Body of pancreas (tissue), 4 donors: Measurements from ENCODE around the gene RANBP10. TPM values are rescaled to one million over a fixed set of nuclear protein-coding genes. Genes with fewer than 3 reads are reported as not detected.
"Not testable (repeated sequence)": the region's sequence is repeated elsewhere in the genome, so short reads cannot be mapped to it uniquely, and the experiment has no call there.

ENCODE experiments used
- ATAC-seq: fragments of 150-250 bp; one replicate; pipeline ENCODE4 v1.9.1; 2016
- DNase-seq, 4 donors: peaks; one replicate each; pipeline ENCODE4 v3.0.0-alpha.2; 2019
- H3K27ac ChIP-seq, 4 donors: fragments of 200-600 bp; sonication (generic); 1 replicate in 3 of 4; 2 replicates in 1 of 4; pipeline versions ENCODE4 v1.5.1 to v1.6.1; 2016 to 2019; ENCODE audit warnings: mild to moderate bottlenecking in 1 of 4, mixed read lengths in 1 of 4, moderate library complexity in 1 of 4
- H3K27me3 ChIP-seq, 2 donors: fragments of 200-600 bp; sonication (generic); one replicate each; pipeline ENCODE4 v1.6.0; 2016; ENCODE audit warnings: mild to moderate bottlenecking in 1 of 2
- H3K36me3 ChIP-seq, 2 donors: fragments of 200-600 bp; sonication (generic); replicated peaks in 1 of 2; 2 replicates each; pipeline ENCODE4 v1.5.1; 2016; ENCODE audit warnings: low read depth in 2 of 2; ENCODE audit not compliant: insufficient read depth in 1 of 2
- H3K4me1 ChIP-seq: fragments of 200-600 bp; sonication (generic); one replicate; pipeline ENCODE4 v1.6.0; 2016
- H3K4me3 ChIP-seq, 2 donors: fragments of 200-600 bp; sonication (generic); 1 replicate in 1 of 2; 2 replicates in 1 of 2; pipeline ENCODE4 v1.5.1; 2016 to 2019
- H3K9me3 ChIP-seq, 3 donors: fragments of 200-600 bp; sonication (generic); 1 replicate in 2 of 3; 2 replicates in 1 of 3; pipeline ENCODE4 v1.5.1; 2016
- POLR2A ChIP-seq, 3 donors: fragments of 450-650 bp; IDR thresholded peaks; one replicate each; pipeline ENCODE4 v1.6.1; 2016; ENCODE audit warnings: antibody characterized with exemption in 3 of 3, mild to moderate bottlenecking in 2 of 3
- WGBS, 2 donors: methylation state at CpG; one replicate each; pipeline ENCODE4 v1.1.5; 2017; 5-methylcytosine and 5-hydroxymethylcytosine counted together
- intact Hi-C: fragments of 100-400 bp; cut with DNase I; formaldehyde crosslinking; loops from one replicate; pipeline ENCODE4 v1.15.1; 2023
- total RNA-seq, 2 donors: library from RNA; depleted of rRNA; stranded (reverse); fragments of >200 nt; gene quantifications; one replicate each; pipeline ENCODE4 v1.1.0, GENCODE V29; 2016
- TF ChIP-seq, protein P1 (sequence below), 7 experiments: fragments of 450-650 bp in 4 of 7; fragments of 200-600 bp in 3 of 7; sonication (generic) in 3 of 7; IDR thresholded peaks; one replicate each; pipeline ENCODE4 v1.5.1; 2016 to 2019; ENCODE audit warnings: antibody characterized with exemption in 7 of 7

RANBP10 gene
- total RNA-seq, 2 donors from 2014 or later: 6.3 to 9.3 TPM

DNA sequence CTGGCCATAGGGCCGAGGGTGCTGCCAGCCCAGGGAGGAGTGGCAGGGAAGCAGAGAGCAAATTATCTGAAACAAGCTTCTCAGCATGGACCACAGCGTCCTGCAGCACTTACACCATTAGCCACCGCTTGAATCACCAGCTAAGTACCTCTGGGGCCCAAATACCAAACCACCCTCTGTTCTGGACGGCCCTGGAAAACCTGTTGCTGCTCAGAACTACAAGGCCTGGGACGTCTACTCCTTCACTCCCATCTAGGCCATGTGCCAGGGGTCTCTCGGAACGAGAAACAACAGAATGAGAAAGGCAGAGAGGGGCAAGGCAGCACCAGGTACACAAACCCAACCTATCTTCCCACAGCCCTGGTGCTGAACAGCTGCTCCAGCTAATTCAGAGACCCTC, 47.4 kb downstream of the RANBP10 start:
- no peak overlapping the region for H3K27ac ChIP-seq
- DNase-seq (no peak), ATAC-seq (no peak)
- no peak for TF ChIP-seq POLR2A (IDR thresholded peaks at IDR 0.05)
- TF ChIP-seq, protein P1, sequence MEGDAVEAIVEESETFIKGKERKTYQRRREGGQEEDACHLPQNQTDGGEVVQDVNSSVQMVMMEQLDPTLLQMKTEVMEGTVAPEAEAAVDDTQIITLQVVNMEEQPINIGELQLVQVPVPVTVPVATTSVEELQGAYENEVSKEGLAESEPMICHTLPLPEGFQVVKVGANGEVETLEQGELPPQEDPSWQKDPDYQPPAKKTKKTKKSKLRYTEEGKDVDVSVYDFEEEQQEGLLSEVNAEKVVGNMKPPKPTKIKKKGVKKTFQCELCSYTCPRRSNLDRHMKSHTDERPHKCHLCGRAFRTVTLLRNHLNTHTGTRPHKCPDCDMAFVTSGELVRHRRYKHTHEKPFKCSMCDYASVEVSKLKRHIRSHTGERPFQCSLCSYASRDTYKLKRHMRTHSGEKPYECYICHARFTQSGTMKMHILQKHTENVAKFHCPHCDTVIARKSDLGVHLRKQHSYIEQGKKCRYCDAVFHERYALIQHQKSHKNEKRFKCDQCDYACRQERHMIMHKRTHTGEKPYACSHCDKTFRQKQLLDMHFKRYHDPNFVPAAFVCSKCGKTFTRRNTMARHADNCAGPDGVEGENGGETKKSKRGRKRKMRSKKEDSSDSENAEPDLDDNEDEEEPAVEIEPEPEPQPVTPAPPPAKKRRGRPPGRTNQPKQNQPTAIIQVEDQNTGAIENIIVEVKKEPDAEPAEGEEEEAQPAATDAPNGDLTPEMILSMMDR (IDR thresholded peaks at IDR 0.05): no peak
- no peaks in the 10 kb centered on the region for H3K27me3 ChIP-seq
- H3K4me1 ChIP-seq: no peaks in the 10 kb centered on the region
- no peak overlapping the region for H3K4me3 ChIP-seq
- intact Hi-C loops: no loop called here
- WGBS, 2 donors: 93 to 95% methylated on average over 3 to 7 of the region's 7 CpGs
- H3K36me3 ChIP-seq: no peaks in the 10 kb centered on the region
- H3K9me3 ChIP-seq: no peaks in the 10 kb centered on the region

GRCh38 chr16:67758006-67758405, 48.4 kb downstream of the RANBP10 start:
- H3K27me3 ChIP-seq: no peaks in the 10 kb centered on the region
- H3K36me3 ChIP-seq: no peaks in the 10 kb centered on the region
- intact Hi-C loops: no loop called here
- no peaks in the 10 kb centered on the region for H3K4me1 ChIP-seq
- no peaks in the 10 kb centered on the region for H3K9me3 ChIP-seq
- WGBS, 2 donors: 90% methylated on average over 3 of the region's 3 CpGs; no CpG with 5 or more reads in 1 of the 2 donors
- H3K27ac ChIP-seq: no peak overlapping the region
- TF ChIP-seq POLR2A (IDR thresholded peaks at IDR 0.05): no peak
- TF ChIP-seq, protein P1 (IDR thresholded peaks at IDR 0.05): no peak
- no peak for DNase-seq
- H3K4me3 ChIP-seq: no peak overlapping the region
- ATAC-seq: no peak

GRCh38 chr16:67752641-67753040, 53.7 kb downstream of the RANBP10 start:
- 79 to 84% methylated on average over 2 of the region's 2 CpGs for WGBS, 2 donors
- no peak for DNase-seq
- Histone ChIP-seq H3K4me1 (no peaks in the 10 kb centered on the region), H3K36me3 (no peaks in the 10 kb centered on the region), H3K9me3 (no peaks in the 10 kb centered on the region), H3K27me3 (no peaks in the 10 kb centered on the region), H3K27ac (no peak overlapping the region), H3K4me3 (no peak overlapping the region)
- no peak for ATAC-seq
- TF ChIP-seq, protein P1 (IDR thresholded peaks at IDR 0.05): no peak
- TF ChIP-seq POLR2A (IDR thresholded peaks at IDR 0.05): no peak
- intact Hi-C loops: no loop called here

DNA sequence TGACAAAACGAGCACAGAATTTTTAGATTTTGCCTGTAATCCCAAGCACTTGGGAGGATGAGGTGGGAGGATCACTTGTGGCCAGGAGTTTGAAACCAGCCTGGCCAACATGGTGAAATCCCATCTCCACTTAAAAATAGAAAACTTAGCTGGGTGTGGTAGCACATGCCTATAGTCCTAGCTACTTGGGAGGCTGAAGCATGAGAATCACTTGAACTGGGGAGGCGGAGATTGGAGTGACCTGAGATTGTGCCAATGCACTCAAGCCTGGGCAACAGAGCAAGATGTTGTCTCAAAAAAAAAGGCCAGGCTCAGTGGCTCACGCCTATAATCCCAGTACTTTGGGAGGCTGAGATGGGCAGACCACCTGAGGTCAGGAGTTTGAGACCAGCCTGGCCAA, 55.0 kb downstream of the RANBP10 start:
- H3K4me1 ChIP-seq, H3K4me3 ChIP-seq, intact Hi-C loops, H3K9me3 ChIP-seq, ATAC-seq, H3K27ac ChIP-seq, H3K36me3 ChIP-seq, DNase-seq, H3K27me3 ChIP-seq: not testable (repeated sequence)
- 97 to 99% methylated on average over 3 of the region's 3 CpGs for WGBS, 2 donors

GRCh38 chr16:67750466-67750865, 55.9 kb downstream of the RANBP10 start:
- ATAC-seq: no peak
- TF ChIP-seq, protein P1 (IDR thresholded peaks at IDR 0.05): no peak
- TF ChIP-seq POLR2A (IDR thresholded peaks at IDR 0.05): no peak
- 93 to 94% methylated on average over 6 of the region's 6 CpGs for WGBS, 2 donors

More at GRCh38 chr16:67750466-67750865, 55.9 kb downstream of the RANBP10 start:
- no peak overlapping the region for H3K4me3 ChIP-seq
- H3K4me1 ChIP-seq: no peaks in the 10 kb centered on the region
- no peak for DNase-seq
- intact Hi-C loops: no loop called here
- H3K36me3 ChIP-seq: no peaks in the 10 kb centered on the region
- no peak overlapping the region for H3K27ac ChIP-seq
- no peaks in the 10 kb centered on the region for H3K9me3 ChIP-seq
- H3K27me3 ChIP-seq: no peaks in the 10 kb centered on the region
